ENCODE measurements around the gene UNC45B.
"Not testable (repeated sequence)": the region's sequence is repeated elsewhere in the genome, so short reads cannot be mapped to it uniquely, and the experiment has no call there.

UNC45B gene

GRCh38 chr17:35227546-35227945 is 79.9 kb downstream of the UNC45B start:
- DNase-seq: no peak

- no peak for DNase-seq
Observed at GRCh38 chr17:35229638-35230037, 82.0 kb downstream of the UNC45B start.

GRCh38 chr17:35234315-35234714 is 86.7 kb downstream of the UNC45B start:
- DNase-seq: not testable (repeated sequence)

- DNase-seq: no peak
Observed at GRCh38 chr17:35235289-35235688, 87.7 kb downstream of the UNC45B start.

GRCh38 chr17:35235917-35236316 is 88.3 kb downstream of the UNC45B start:
- no peak for DNase-seq

GRCh38 chr17:35236821-35237220 is 89.2 kb downstream of the UNC45B start:
- DNase-seq: no peak

- no peak for DNase-seq
Observed at GRCh38 chr17:35238821-35239220, 91.2 kb downstream of the UNC45B start.
